Measurements from ENCODE around the gene CHI3L2.

The CHI3L2 gene

GRCh38 chr1:111256988-111257658 lies 29.6 kb downstream of the CHI3L2 start:
- no peak for DNase-seq

- no peak for DNase-seq
These were observed 40.4 kb downstream of the CHI3L2 start for GRCh38 chr1:111267801-111268508.

- no peak for DNase-seq
These were observed 42.4 kb downstream of the CHI3L2 start for GRCh38 chr1:111269825-111270406.

DNA sequence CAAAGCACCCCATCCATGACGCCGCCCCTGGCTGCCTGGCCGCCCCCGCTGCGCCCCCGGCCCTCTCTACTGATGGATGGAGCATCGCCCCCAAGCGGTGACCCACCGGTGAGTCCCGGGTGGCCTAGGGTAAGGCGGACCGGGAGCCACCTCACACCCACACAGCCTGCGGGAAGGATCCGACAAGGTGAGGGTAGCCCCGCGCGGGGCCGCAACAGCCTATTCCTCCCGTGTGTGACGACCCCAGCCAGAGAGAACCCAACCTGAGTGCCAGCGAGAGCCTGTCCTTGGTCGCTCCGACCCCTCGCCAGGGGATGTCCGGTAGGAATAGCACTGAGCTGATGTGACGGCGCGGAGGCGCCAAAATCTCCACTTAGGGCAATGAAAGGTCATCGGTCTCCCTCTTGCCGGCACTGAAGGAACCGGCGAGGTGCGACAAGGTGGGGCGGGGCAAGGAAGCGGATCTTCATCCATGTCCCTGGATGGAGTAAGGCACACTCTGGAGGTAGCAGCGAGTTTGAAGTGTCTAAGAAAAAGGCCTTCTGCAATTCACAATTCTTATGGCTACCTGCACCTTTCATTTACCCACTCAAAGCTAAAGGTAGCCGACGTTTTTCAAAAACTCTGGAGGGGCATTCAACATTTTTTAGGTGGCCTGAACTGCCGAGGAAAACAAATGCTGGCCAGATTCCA lies 43.4 kb downstream of the CHI3L2 start:
- no peak for DNase-seq

- no peak for DNase-seq
These were observed 43.9 kb downstream of the CHI3L2 start for GRCh38 chr1:111271464-111271801.

- no peak for DNase-seq
These were observed 44.6 kb downstream of the CHI3L2 start for GRCh38 chr1:111272081-111272480.

GRCh38 chr1:111274653-111275052 lies 47.1 kb downstream of the CHI3L2 start:
- no peak for DNase-seq

DNA sequence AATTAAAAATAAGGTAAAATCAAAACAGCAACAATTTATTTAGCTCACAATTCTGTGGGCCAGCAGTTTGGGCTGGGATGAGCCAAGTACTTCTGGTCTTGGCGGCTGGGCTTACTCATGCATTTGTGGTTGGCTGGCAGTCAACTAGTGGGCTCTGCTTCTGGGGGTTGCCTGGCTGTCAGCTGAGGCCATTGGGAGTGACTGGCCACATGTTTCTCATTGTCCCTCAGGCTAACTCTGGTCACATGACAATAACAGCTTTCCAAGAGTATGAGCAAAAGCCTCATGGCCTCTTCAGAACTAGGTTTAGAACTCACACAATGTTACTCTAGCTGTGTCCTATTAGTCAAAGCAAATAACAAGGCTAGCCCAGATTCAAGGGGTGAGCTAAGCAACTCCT lies 47.6 kb downstream of the CHI3L2 start:
- no peak for DNase-seq

DNA sequence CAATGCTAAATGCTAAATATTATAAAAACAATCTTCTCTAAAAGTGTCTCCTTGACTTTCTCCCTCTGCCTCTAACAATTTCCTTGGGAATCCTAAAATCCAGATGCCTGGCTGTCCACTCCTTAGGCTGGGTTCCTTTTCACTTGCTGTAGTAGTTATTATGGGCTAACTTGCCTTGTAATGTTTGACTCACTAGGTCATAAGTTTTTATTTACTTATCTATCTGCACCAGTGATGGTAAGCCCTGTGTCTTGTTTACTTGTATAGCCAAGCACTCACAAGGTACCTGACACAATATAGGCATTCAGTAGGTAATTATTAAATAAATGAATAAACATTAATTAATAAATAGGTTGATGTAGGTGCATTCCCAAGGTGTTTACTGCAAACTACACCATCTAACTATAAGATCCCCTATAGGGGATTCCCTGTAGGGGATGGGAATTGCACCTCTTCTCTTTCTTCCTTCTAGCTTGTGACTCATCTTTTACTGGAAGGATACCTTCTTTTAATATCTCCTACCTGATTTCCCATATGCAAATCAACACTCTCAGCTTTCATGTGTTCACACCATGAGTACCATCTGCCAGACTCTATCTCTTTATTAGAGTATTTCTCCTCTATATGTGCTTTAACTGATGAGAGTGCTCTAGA lies 48.4 kb downstream of the CHI3L2 start:
- no peak for DNase-seq

- DNase-seq, result no peak
These were observed 51.6 kb downstream of the CHI3L2 start for GRCh38 chr1:111279144-111279543.

DNA sequence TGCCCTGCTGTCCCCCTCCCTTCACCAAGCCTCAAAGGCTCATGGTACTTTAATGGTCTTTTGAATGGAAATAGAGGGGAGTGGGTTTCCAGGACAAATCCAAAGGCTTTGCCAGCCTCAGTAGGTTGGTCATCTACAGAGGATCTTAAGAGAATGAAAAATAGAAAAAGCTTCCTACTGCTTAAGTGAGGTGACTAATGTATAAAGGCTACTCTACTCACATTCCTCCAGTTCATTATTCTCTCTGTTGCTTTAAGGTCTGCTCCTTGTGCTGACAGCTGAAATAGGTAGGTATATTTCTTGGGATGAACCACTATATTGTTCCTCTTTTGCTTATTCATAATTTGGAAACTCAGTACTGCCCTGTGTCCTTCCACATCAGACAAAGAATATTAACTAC lies 52.8 kb downstream of the CHI3L2 start:
- no peak for DNase-seq

DNA sequence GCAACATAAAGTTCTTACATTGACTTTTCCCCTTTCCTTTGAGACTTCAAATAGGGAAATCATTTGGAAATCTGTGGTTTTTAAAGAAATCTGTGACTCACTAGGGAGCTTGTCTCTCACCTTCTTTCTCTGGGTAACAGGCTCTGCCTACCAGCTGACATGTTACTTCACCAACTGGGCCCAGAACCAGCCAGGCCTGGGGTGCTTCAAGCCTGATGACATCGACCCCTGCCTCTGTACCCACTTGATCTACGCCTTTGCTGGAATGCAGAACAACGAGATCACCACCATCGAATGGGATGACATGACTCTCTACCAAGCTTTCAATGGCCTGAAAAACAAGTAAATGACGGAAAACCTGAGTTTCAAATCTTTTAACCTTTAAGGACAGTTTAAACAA lies 53.9 kb downstream of the CHI3L2 start:
- DNase-seq, result no peak

DNA sequence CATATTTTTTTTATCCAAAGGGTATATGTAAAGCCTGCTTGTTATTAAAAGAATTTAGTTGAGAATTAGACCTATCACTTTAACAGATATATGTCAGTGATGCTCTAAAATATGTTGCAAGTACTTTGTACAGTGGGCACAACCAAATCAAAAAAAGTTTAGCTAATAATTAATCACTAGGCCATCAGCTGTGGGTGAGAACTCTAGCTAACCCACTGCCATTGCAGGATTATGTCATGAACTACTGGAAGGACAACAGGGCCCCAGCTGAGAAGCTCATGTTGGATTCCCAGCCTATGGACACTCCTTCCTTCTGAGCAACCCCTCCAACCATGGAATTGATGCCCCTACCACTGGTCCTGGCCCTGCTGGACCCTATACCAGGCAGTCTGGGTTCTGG lies 56.3 kb downstream of the CHI3L2 start:
- DNase-seq, result no peak

GRCh38 chr1:111285879-111286278 lies 58.4 kb downstream of the CHI3L2 start:
- no peak for DNase-seq

DNA sequence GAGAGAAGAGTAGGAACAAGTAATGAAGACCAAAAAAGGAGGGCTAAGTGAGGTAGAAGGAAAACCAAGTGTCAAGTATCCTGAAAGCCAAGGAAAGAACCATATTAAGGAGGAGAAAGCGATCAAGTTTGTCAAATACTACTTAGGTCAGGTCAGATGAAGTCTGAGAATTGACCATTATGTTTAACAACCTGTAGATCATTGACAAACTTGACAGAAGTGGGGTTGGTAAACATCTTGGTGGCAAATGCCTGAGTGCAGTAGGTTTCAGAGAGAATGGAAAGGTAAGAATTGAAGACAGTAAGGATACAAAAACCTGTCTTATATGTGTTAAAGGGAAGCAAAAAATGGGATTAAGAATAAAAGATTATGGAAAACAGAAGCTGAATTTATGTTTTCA lies 59.4 kb downstream of the CHI3L2 start:
- no peak for DNase-seq

DNA sequence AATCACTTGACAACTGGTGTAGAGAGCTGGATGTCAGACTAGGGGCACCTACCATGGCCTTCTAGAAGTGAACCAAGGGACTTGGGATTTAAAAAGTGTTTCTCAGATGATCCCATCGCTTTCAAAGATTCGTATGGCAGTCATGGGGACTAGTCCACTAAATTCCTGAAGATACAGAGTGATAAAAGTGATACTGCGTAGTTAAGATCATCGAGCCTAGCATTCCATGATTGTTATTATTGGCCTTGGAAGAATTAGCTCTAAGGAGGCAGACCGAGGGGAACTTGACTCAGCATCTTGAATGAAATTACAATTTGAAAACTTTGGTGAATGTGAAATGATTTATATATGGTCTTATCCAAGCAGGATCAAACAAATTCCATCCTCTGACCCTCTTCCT lies 61.9 kb downstream of the CHI3L2 start:
- no peak for DNase-seq

DNA sequence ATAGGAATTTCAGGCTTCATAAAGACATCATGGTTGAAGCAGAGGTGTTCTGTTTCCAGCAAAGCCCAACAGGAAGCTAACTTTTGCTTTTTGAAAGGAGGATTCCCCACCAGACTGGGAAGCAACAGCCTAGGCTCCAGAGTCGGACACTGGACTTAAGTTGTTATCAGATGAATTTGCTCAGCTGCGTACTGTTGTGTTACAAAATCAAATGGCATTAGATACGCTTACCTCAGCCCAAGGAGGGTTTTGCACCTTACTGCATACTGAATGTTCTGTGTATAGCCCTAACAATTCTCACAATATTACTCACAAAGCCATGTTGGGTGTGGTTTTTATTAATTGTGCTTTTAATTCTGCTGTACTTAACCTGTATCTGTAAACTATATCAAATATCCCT lies 62.6 kb downstream of the CHI3L2 start:
- DNase-seq, result no peak

DNA sequence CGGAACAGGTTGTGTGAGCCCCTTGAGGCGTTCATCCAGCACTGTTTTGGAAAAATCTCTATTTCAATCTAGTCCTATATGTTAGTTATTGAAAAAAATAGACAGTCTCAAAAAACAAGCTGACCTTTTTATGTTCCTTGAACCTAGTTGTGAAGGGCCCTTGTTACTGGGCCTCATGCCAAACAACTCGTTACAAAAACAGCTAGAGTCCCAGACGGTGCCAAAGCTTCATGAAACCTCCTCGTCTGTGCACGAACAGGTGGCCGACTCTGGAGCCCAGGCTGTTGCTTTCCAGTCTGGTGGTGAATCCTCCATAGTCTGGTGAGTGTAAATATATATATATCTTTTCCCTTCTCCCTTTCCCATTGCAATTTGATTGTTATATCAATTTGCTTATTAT lies 63.1 kb downstream of the CHI3L2 start, which contains the start of gene CHIA:
Gene CHIA (plus strand): TSS at position 222 of the 400 bp plus-strand sequence. CDS start 19,617 bp downstream, outside the sequence.
- DNase-seq, result no peak
